ENCODE results near the gene NUCKS1. TPM values are rescaled to one million over a fixed set of nuclear protein-coding genes. Genes with fewer than 3 reads are reported as not detected.

Gene NUCKS1
- total RNA-seq, 2 experiments from 2014 or later, result 152 to 287 TPM

- TF ChIP-seq EZH2phosphoT487 (IDR thresholded peaks at IDR 0.05; ENCODE audit: borderline replicate concordance, low read depth, low read length) (no peak), CTCF (conservative IDR thresholded peaks at IDR 0.05; ENCODE audit: low read length) (peak; percentile 93)
- Histone ChIP-seq H3K9me3 (ENCODE audit: low read length) (no peaks in the 10 kb centered on the region), H2AFZ (ENCODE audit: low read length) (no peak overlapping the region), H3K9me2 (ENCODE audit: insufficient read depth, low read length) (no peaks in the 10 kb centered on the region), H3K4me2 (ENCODE audit: low read length) (no peak overlapping the region), H3K4me3 (ENCODE audit: low read depth, low read length, poor library complexity, severe bottlenecking) (no peak overlapping the region), H3K27ac (ENCODE audit: low read depth, low read length, poor library complexity, severe bottlenecking) (no peak overlapping the region), H4K20me1 (ENCODE audit: insufficient read depth, low read length) (no peaks in the 10 kb centered on the region), H3K4me1 (ENCODE audit: insufficient read depth, low read length, poor library complexity, severe bottlenecking) (peaks cover 18% of the 10 kb centered on the region), H3K79me2 (ENCODE audit: insufficient read depth, low read depth, low read length) (no peaks in the 10 kb centered on the region), H3K36me3 (ENCODE audit: insufficient read depth, low read length) (no peaks in the 10 kb centered on the region)
- CTCF ChIA-PET (ENCODE audit: unreplicated experiment), result interaction anchor here (0.6 to 1.5 kb wide), 6 partner anchors 20 to 186 kb away, joined by 3 to 5 read pairs (median 4); no protein-coding TSS in a partner anchor
- BruUV-seq (replicated peaks), result no TSS peak
- POLR2A ChIA-PET, result interaction anchor here (1.0 kb wide), 1 partner anchor 186 kb away, joined by 3 read pairs; no protein-coding TSS in a partner anchor
- intact Hi-C loops (cut with micrococcal nuclease; ENCODE audit: unreplicated experiment), result loop anchor here (1.0 to 5.0 kb wide), 5 partner anchors 66 to 316 kb away; no protein-coding TSS in a partner anchor
- DNase-seq (ENCODE audit: low spot score), result peak; percentile 70
These were observed 41.7 kb upstream of the NUCKS1 start for GRCh38 chr1:205791568-205792180.

GRCh38 chr1:205787287-205787916, 37.4 kb upstream of the NUCKS1 start:
- Histone ChIP-seq H3K4me1 (ENCODE audit: insufficient read depth, low read length, poor library complexity, severe bottlenecking) (no peaks in the 10 kb centered on the region), H4K20me1 (ENCODE audit: insufficient read depth, low read length) (no peaks in the 10 kb centered on the region), H3K79me2 (ENCODE audit: insufficient read depth, low read depth, low read length) (no peaks in the 10 kb centered on the region), H3K4me3 (ENCODE audit: low read depth, low read length, poor library complexity, severe bottlenecking) (no peak overlapping the region), H2AFZ (ENCODE audit: low read length) (no peak overlapping the region), H3K27ac (ENCODE audit: low read depth, low read length, poor library complexity, severe bottlenecking) (no peak overlapping the region), H3K4me2 (ENCODE audit: low read length) (no peak overlapping the region), H3K9me3 (ENCODE audit: low read length) (no peaks in the 10 kb centered on the region), H3K9me2 (ENCODE audit: insufficient read depth, low read length) (no peaks in the 10 kb centered on the region), H3K36me3 (ENCODE audit: insufficient read depth, low read length) (no peaks in the 10 kb centered on the region)
- intact Hi-C loops (cut with micrococcal nuclease; ENCODE audit: unreplicated experiment), result no loop called here
- CTCF ChIA-PET (ENCODE audit: unreplicated experiment), result no interaction called here
- no peak for DNase-seq (ENCODE audit: low spot score)
- POLR2A ChIA-PET, result interaction anchor here (0.7 kb wide), 1 partner anchor 887 kb away, joined by 3 read pairs; no protein-coding TSS in a partner anchor
- no TSS peak for BruUV-seq (replicated peaks)
- TF ChIP-seq CTCF (conservative IDR thresholded peaks at IDR 0.05; ENCODE audit: low read length) (no peak), EZH2phosphoT487 (IDR thresholded peaks at IDR 0.05; ENCODE audit: borderline replicate concordance, low read depth, low read length) (no peak)

GRCh38 chr1:205786601-205787000, 36.6 kb upstream of the NUCKS1 start:
- H3K4me1 ChIP-seq (ENCODE audit: insufficient read depth, low read length, poor library complexity, severe bottlenecking), result no peaks in the 10 kb centered on the region
- no peaks in the 10 kb centered on the region for H3K9me3 ChIP-seq (ENCODE audit: low read length)
- ChIA-PET CTCF (ENCODE audit: unreplicated experiment) (no interaction called here), POLR2A (no interaction called here)
- no peaks in the 10 kb centered on the region for H3K9me2 ChIP-seq (ENCODE audit: insufficient read depth, low read length)
- no peak overlapping the region for H3K27ac ChIP-seq (ENCODE audit: low read depth, low read length, poor library complexity, severe bottlenecking)
- DNase-seq (ENCODE audit: low spot score), result no peak
- BruUV-seq (replicated peaks), result no TSS peak
- H2AFZ ChIP-seq (ENCODE audit: low read length), result no peak overlapping the region
- intact Hi-C loops (cut with micrococcal nuclease; ENCODE audit: unreplicated experiment), result no loop called here
- H3K4me2 ChIP-seq (ENCODE audit: low read length), result no peak overlapping the region
- H3K36me3 ChIP-seq (ENCODE audit: insufficient read depth, low read length), result no peaks in the 10 kb centered on the region
- H3K79me2 ChIP-seq (ENCODE audit: insufficient read depth, low read depth, low read length), result no peaks in the 10 kb centered on the region
- H3K4me3 ChIP-seq (ENCODE audit: low read depth, low read length, poor library complexity, severe bottlenecking), result no peak overlapping the region
- TF ChIP-seq CTCF (conservative IDR thresholded peaks at IDR 0.05; ENCODE audit: low read length), result no peak
- no peak for TF ChIP-seq EZH2phosphoT487 (IDR thresholded peaks at IDR 0.05; ENCODE audit: borderline replicate concordance, low read depth, low read length)
- H4K20me1 ChIP-seq (ENCODE audit: insufficient read depth, low read length), result no peaks in the 10 kb centered on the region
